Heart left ventricle (tissue), 13 donors: ENCODE data around the gene BRF1.

Experiments
- CTCF ChIP-seq, 12 donors: fragments of 200-600 bp; sonication (generic) in 4 of 12; IDR thresholded peaks; one replicate each; pipeline versions ENCODE4 v1.5.0 to v1.8.0; 2018 to 2022; ENCODE audit warnings: antibody characterized with exemption in 12 of 12, mild to moderate bottlenecking in 5 of 12
- POLR2A ChIP-seq, 2 donors: fragments of 450-650 bp; IDR thresholded peaks; one replicate each; pipeline ENCODE4 v1.6.1; 2017; ENCODE audit warnings: antibody characterized with exemption in 2 of 2, mild to moderate bottlenecking in 2 of 2, moderate library complexity in 2 of 2
- donor health status: ischemic (EF 13 %, LVEDD 7.1; RV severe dilation, severe dysfunction).
- donor health status: DM: no; HTN: yes; CAD: no.
- donor health status: DM: no; HTN: no; CAD: no.
- donor health status: ischemic (EF 25% LVEDD 6.9; RV normal size, moderate dysfunction).
- donor health status: ischemic (EF 25% LVEDD 5.7; RV mildly dilated, moderate dysfunction).
- donor health status: ischemic (EF 35%, LVEDD 5.7; RV mildly dilated, moderate dysfunction).
- donor health status: nonischemic (EF 11% LVEDD 7.7; RV severe dilation, severe dysfunction).
- donor health status: DM: yes; HTN: yes; CAD: no.
- donor health status: PGD.
- donor health status: ischemic (EF 29% LVEDD 5.4; RV normal size, mild dysfunction).
- donor health status: nonischemic (EF 23%, LVEDD 6.1; RV moderate dilation, normal function).

- TF ChIP-seq CTCF (IDR thresholded peaks at IDR 0.05) (no peak), POLR2A (IDR thresholded peaks at IDR 0.05) (no peak)
Observed at GRCh38 chr14:105309371-105309770, 8.6 kb upstream of the BRF1 start.
